HG02970 (cell line): ENCODE data around the gene OR2G3.

Experiments used
- ATAC-seq: cut with Tn5 transposase; IDR thresholded peaks from one replicate; pipeline ENCODE4 v1.9.1; 2021; ENCODE audit warnings: mild to moderate bottlenecking, moderate library complexity, moderate number of reproducible peaks; ENCODE audit not compliant: unreplicated experiment, low FRiP score

The OR2G3 gene

GRCh38 chr1:247605286-247605685, at the start of gene OR2G3:
Gene OR2G3, plus strand, starts transcription at chr1:247605586. Its CDS starts 0 bp downstream, at chr1:247605586.
- ATAC-seq: no peak

DNA sequence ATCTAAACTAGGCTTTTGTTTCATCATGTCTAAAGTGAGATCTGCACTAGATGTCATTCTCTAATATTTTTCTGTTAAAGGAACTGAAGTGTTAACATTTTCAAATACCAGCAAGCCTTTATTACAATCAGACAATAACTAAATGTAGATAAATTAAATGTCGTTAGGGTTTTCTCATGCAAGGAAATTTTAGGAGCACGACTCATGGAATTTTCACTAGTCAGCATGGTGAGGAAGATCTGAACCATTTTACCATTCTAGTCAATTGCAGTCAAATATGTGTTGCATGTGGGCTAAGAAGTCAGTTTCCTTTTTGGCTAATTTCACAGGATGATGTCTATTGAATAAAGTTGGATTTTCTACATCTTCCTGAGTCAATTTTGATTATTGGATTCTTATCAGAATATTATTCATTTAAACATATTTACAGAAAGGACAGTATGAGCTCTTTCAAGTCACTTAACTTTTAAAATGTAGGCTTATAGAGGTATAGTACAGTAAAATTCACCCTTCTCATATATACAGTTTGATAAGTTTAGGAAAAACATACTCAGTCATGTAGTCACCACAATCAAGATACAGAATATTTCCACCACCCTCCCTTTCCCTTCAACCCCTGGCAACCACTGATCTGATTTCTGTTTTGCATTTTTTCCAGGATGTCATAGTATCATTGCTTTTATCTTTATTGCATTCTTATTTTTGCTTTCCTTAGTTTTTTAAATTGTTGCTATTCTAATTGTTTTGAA, 47.3 kb upstream of the OR2G3 start:
- no peak for ATAC-seq

GRCh38 chr1:247561711-247562110, 43.7 kb upstream of the OR2G3 start:
- no peak for ATAC-seq

GRCh38 chr1:247562198-247562597, 43.2 kb upstream of the OR2G3 start:
- no peak for ATAC-seq

GRCh38 chr1:247574236-247574635, 31.1 kb upstream of the OR2G3 start:
- ATAC-seq: no peak

- ATAC-seq: no peak
Observed at GRCh38 chr1:247574664-247575063, 30.7 kb upstream of the OR2G3 start.

GRCh38 chr1:247576514-247576913, 28.9 kb upstream of the OR2G3 start:
- no peak for ATAC-seq

- ATAC-seq: no peak
Observed at GRCh38 chr1:247578946-247579460, 26.4 kb upstream of the OR2G3 start.

DNA sequence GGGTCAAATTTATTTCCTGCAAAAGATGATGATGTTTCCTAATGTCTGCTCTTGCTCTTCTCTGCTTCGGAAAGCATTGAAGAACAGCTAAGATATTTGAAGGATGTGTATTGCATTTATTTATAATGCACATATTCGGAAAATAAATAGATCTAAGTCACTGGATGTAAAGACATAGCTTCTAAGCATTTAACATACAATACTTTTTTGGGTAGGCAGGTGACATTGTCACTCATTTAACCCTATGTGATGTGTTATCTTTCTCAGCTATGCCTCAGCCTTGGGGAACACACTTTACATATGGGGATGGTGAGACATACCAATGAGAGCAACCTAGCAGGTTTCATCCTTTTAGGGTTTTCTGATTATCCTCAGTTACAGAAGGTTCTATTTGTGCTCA, 17.3 kb upstream of the OR2G3 start, which contains the start of gene OR2G2:
Gene OR2G2 (plus strand): TSS at position 301 of the 400 bp plus-strand sequence. CDS start 0 bp downstream, at position 301.
- ATAC-seq: no peak

- ATAC-seq: no peak
Observed at GRCh38 chr1:247613405-247613804, 8.0 kb downstream of the OR2G3 start.

DNA sequence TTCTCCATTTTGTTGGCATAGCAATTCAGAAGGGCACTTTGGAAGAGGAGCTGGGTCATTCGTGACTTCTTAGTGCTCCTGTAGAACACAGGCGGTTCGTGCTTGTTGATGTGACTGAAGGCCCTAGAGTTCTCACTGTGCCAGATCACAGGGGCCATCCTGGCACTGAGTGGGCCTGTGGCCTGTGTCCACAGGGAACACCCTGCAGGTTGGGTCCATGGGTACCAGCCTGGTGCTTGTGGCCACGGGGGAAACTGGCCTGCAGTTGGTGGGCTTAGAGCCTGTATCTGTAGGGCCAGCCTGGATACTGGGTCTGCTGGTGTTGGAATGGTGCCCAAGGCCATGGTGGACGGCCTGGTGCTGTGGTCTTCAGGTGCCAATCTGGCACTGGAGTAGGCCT, 9.2 kb downstream of the OR2G3 start:
- no peak for ATAC-seq

DNA sequence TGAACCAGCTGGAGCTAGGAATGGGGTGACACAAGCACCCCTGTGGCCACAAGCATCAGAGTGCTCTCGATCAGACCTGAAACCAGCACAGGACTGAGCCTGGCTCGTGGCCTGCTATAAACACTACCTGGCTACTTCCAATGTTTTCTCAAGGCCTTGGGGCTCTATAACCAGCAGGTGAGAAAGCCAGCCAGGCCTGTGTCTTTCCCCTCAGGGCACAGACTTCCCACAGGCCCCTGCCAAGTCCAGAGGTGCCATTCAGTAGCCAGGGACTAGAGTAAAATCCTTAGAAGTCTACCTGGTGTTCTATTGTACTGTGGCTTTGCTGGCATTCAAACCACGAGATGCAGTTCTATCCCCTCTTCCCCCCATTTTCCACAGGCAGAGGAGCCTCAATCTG, 22.6 kb downstream of the OR2G3 start:
- no peak for ATAC-seq

DNA sequence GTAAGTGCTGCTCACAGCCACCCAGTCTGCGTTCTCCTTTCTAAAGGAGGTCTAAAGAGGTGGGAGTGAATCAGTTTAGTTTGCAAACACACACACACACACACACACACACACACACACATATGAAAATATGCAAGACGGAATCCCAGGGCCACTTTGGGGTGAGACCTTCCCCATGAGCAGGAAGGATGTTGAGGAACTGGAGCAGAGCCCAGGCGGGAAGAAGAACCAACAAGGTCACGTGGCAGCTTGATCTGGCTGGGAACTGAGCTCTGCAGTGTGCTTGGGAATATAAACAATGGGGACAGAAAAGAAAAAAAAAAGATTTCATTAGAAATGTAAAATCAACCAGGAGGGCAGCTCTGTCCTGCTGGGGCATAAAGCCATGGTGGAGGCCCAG, 32.6 kb downstream of the OR2G3 start:
- no peak for ATAC-seq

DNA sequence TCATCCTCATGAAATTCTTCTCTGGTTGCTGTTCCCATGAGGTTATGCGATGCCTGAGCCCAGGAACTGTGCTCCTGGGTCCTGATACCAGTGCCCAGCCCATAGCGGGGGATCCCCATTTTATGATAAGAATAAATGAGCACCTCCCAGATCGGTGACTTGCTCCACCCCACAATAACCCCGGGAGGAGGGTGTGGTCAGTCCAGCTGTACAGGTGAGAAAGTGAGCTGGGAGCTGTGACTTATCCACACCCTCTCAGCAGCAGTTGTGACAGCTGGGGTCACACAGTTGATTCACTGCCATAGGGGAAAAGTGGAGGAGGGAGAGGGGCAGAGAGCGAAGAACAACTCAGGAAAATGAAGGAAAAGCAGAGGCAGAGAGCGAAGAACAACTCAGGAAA, 33.4 kb downstream of the OR2G3 start:
- no peak for ATAC-seq

DNA sequence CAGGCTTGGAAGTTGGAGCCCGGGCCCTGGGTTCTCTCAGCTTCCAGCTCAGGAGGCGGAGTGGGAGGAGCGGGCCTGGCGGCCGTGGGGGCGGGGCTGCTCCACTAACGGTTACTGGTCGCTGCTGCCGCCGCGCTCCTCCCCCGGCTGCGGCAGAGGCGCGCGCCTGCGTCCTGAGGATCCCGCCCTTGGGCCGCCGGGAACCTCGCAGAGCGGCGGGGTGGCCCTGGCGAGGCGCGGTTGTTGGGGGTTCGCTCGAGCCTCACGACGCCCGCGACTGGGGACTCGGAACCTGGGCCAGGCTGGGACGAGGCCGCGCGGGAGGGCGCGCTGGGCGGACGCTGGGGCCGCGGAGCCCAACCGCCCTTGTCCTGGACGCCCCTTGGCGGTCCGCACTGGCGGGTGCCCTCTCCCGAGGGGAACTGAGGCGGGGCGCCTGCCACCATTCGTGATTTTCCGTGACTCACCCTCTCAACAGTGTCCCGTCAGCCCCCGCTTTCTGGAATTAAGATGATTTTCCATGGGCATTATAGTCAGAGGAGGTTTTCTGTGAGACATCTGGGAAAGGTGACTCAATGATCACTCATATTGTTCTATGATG, 34.1 kb downstream of the OR2G3 start:
- no peak for ATAC-seq

GRCh38 chr1:247642742-247643141, 37.4 kb downstream of the OR2G3 start:
- ATAC-seq: no peak

- ATAC-seq: no peak
Observed at GRCh38 chr1:247646867-247647266, 41.5 kb downstream of the OR2G3 start.

- no peak for ATAC-seq
Observed at GRCh38 chr1:247647864-247648263, 42.5 kb downstream of the OR2G3 start.

- no peak for ATAC-seq
Observed at GRCh38 chr1:247653040-247653439, 47.7 kb downstream of the OR2G3 start.
